SK-N-SH treated with all-trans-retinoic acid at 6 μM for 48 hours (cell line): ENCODE data around the gene LIFR.

ENCODE experiments used
- ATAC-seq: fragments of 200-7000 bp; cut with Tn5 transposase; 3 replicates; pipeline ENCODE4 v1.9.1; 2020; ENCODE audit warnings: mild to moderate bottlenecking, moderate library complexity
- ARNTL ChIP-seq: fragments of 450-650 bp; formaldehyde crosslinking; IDR thresholded peaks from 2 replicates; pipeline ENCODE4 v1.5.0; 2020; ENCODE audit warnings: low read depth, mild to moderate bottlenecking, moderate library complexity, borderline replicate concordance
- BACH2 ChIP-seq: fragments of 250-450 bp; sonication (Bioruptor Pico); IDR thresholded peaks from 2 replicates; pipeline ENCODE4 v1.9.0; 2021; ENCODE audit warnings: mild to moderate bottlenecking, borderline replicate concordance
- CSDC2 ChIP-seq: fragments of 250-450 bp; sonication (Bioruptor Pico); IDR thresholded peaks from 2 replicates; pipeline ENCODE4 v1.5.0; 2020; ENCODE audit warnings: mild to moderate bottlenecking, moderate library complexity
- CSRNP3 ChIP-seq: fragments of 250-450 bp; sonication (Bioruptor Pico); IDR thresholded peaks from 2 replicates; pipeline ENCODE4 v1.5.1; 2021; ENCODE audit warnings: mild to moderate bottlenecking, moderate library complexity
- ESRRG ChIP-seq: fragments of 250-450 bp; sonication (Bioruptor Pico); IDR thresholded peaks from 2 replicates; pipeline ENCODE4 v1.6.1; 2021; ENCODE audit warnings: mild to moderate bottlenecking
- GLIS3 ChIP-seq: fragments of 250-450 bp; sonication (Bioruptor Pico); IDR thresholded peaks from 2 replicates; pipeline ENCODE4 v1.5.0; 2020; ENCODE audit warnings: mild to moderate bottlenecking, moderate library complexity
- ISL1 ChIP-seq: fragments of 250-450 bp; sonication (Bioruptor Pico); IDR thresholded peaks from 2 replicates; pipeline ENCODE4 v2.1.2; 2022; ENCODE audit warnings: mild to moderate bottlenecking, moderate library complexity
- PATZ1 ChIP-seq: fragments of 250-450 bp; sonication (Bioruptor Pico); IDR thresholded peaks from 2 replicates; pipeline ENCODE4 v1.8.0; 2020; ENCODE audit warnings: mild to moderate bottlenecking, moderate library complexity, borderline replicate concordance
- POU6F1 ChIP-seq: fragments of 250-450 bp; sonication (Bioruptor Pico); IDR thresholded peaks from 2 replicates; pipeline ENCODE4 v1.8.0; 2021; ENCODE audit warnings: low read depth, mild to moderate bottlenecking, moderate library complexity, borderline replicate concordance
- PPARA ChIP-seq: fragments of 250-450 bp; sonication (Bioruptor Pico); IDR thresholded peaks from 2 replicates; pipeline ENCODE4 v1.5.0; 2020; ENCODE audit warnings: mild to moderate bottlenecking, borderline replicate concordance
- SNAI2 ChIP-seq: fragments of 250-450 bp; sonication (Bioruptor Pico); IDR thresholded peaks from 2 replicates; pipeline ENCODE4 v1.5.0; 2020; ENCODE audit warnings: mild to moderate bottlenecking, moderate library complexity
- TCF4 ChIP-seq: fragments of 250-450 bp; sonication (Bioruptor Pico); IDR thresholded peaks from 2 replicates; pipeline ENCODE4 v1.8.0; 2021; ENCODE audit warnings: mild to moderate bottlenecking, moderate library complexity, borderline replicate concordance
- TOX ChIP-seq: fragments of 250-450 bp; sonication (Bioruptor Pico); IDR thresholded peaks from 2 replicates; pipeline ENCODE4 v1.8.0; 2021; ENCODE audit warnings: mild to moderate bottlenecking, moderate library complexity, borderline replicate concordance
- TSHZ2 ChIP-seq: fragments of 250-450 bp; sonication (Bioruptor Pico); IDR thresholded peaks from 2 replicates; pipeline ENCODE4 v1.5.0; 2020; ENCODE audit warnings: mild to moderate bottlenecking, moderate library complexity
- ZC3H10 ChIP-seq: fragments of 250-450 bp; sonication (Bioruptor Pico); IDR thresholded peaks from 2 replicates; pipeline ENCODE4 v1.5.1; 2021; ENCODE audit warnings: mild to moderate bottlenecking, moderate library complexity
- ZFP3 ChIP-seq: fragments of 250-450 bp; sonication (Bioruptor Pico); IDR thresholded peaks from 2 replicates; pipeline ENCODE4 v1.5.0; 2020; ENCODE audit warnings: mild to moderate bottlenecking, moderate library complexity
- ZFP30 ChIP-seq: fragments of 450-650 bp; formaldehyde crosslinking; IDR thresholded peaks from 2 replicates; pipeline ENCODE4 v1.5.0; 2022; ENCODE audit warnings: mild to moderate bottlenecking, moderate library complexity
- ZNF565 ChIP-seq: fragments of 450-650 bp; formaldehyde crosslinking; conservative IDR thresholded peaks from 2 replicates; pipeline ENCODE4 v1.5.0; 2020; ENCODE audit warnings: low read depth, mild to moderate bottlenecking, moderate library complexity
- ZNF70 ChIP-seq: fragments of 450-650 bp; formaldehyde crosslinking; IDR thresholded peaks from 2 replicates; pipeline ENCODE4 v1.5.0; 2020; ENCODE audit warnings: mild to moderate bottlenecking, moderate library complexity
- ZNF8 ChIP-seq: fragments of 450-650 bp; formaldehyde crosslinking; IDR thresholded peaks from 2 replicates; pipeline ENCODE4 v1.5.0; 2020; ENCODE audit warnings: mild to moderate bottlenecking, moderate library complexity
- TF ChIP-seq, protein P1 (sequence below): fragments of 250-450 bp; sonication (Bioruptor Pico); IDR thresholded peaks from 2 replicates; pipeline ENCODE4 v1.5.1; 2020; ENCODE audit warnings: low read depth, mild to moderate bottlenecking, moderate library complexity

Gene LIFR

DNA sequence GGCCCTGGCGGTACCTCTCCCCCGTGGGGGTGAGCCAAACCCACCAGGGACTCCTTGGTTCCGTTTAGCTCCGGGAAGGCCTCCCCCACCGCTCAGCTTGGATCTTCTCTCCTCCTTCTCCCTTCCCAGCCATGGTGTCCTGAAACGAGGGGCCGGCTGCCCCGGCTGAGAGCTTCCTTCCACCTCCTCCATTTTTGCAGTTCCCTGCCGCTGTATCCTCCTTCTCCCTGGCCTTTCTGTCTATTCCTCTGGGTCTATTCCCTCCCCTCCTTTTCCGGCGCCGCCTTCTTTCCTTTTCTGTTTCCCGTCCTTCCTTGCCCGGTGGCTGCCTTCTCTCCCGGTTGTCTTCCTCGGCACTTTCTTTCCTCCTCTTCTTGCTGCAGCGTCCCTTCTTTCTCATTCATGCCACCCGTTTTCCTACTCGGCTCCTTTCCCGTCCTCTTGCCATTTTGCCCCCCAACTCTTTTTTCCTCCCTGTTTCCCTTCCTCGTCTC lies 110.4 kb downstream of the LIFR start (continued):
- no peak for TF ChIP-seq PPARA (CRISPR knock-in tag)

DNA sequence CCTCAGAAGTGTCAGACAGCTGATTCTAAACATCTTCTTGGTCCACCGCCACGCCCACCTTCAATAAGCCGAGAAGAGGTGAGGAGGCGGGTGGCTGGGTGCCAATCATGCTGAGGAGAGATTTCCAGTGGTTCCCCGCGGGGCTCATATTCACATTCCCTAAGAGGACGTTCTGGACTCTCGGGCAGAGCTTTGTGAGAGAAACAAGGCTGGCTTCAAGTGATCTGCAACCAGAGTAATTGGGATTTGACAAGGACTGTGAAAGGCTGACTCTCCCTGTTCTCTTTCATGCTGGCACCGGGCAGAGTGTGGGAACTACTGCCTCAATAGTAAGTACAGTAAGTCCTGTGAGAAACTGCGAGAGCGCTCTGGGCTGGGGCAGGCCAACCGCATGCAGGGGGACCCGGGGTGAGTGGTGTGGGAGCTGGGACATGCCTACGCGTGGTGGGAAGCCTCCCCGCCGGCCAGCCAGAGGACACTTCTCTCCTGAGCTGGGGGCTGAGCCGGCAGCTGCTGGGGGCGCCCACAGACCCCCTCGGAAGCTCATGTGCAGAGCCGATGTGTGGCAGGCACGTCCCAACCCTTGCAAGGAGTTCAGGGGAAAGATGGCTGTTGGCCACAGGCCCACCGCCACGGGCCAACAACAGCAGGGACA lies 110.9 kb downstream of the LIFR start:
- TF ChIP-seq ZFP30 (CRISPR knock-in tag) (no peak), CSDC2 (CRISPR knock-in tag) (no peak), ARNTL (CRISPR knock-in tag) (no peak), ZFP3 (no peak), SNAI2 (CRISPR knock-in tag) (no peak), ZC3H10 (no peak), PATZ1 (CRISPR knock-in tag) (no peak), BACH2 (no peak)
- TF ChIP-seq, protein P1, sequence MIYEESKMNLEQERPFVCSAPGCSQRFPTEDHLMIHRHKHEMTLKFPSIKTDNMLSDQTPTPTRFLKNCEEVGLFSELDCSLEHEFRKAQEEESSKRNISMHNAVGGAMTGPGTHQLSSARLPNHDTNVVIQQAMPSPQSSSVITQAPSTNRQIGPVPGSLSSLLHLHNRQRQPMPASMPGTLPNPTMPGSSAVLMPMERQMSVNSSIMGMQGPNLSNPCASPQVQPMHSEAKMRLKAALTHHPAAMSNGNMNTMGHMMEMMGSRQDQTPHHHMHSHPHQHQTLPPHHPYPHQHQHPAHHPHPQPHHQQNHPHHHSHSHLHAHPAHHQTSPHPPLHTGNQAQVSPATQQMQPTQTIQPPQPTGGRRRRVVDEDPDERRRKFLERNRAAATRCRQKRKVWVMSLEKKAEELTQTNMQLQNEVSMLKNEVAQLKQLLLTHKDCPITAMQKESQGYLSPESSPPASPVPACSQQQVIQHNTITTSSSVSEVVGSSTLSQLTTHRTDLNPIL (CRISPR knock-in tag): no peak
- ATAC-seq: no peak

- no peak for ATAC-seq
- TF ChIP-seq TOX (CRISPR knock-in tag): no peak
- no peak for TF ChIP-seq ZNF70 (CRISPR knock-in tag)
- TF ChIP-seq TSHZ2: no peak
- no peak for TF ChIP-seq ARNTL (CRISPR knock-in tag)
- TF ChIP-seq ZC3H10: no peak
- no peak for TF ChIP-seq ESRRG (CRISPR knock-in tag)
- no peak for TF ChIP-seq CSRNP3 (CRISPR knock-in tag)
- TF ChIP-seq ZNF565 (CRISPR knock-in tag): no peak
- TF ChIP-seq ISL1 (CRISPR knock-in tag): no peak
- no peak for TF ChIP-seq CSDC2 (CRISPR knock-in tag)
- no peak for TF ChIP-seq BACH2
- TF ChIP-seq POU6F1 (CRISPR knock-in tag): no peak
- no peak for TF ChIP-seq TCF4 (CRISPR knock-in tag)
- TF ChIP-seq ZFP3: no peak
- TF ChIP-seq, all 23 proteins: peak for 0
Observed at GRCh38 chr5:38443390-38443789, 113.1 kb downstream of the LIFR start.

- no peak for ATAC-seq
- no peak for TF ChIP-seq ESRRG (CRISPR knock-in tag)
- no peak for TF ChIP-seq SNAI2 (CRISPR knock-in tag)
- TF ChIP-seq PATZ1 (CRISPR knock-in tag): no peak
- no peak for TF ChIP-seq ZNF8 (CRISPR knock-in tag)
- no peak for TF ChIP-seq GLIS3 (CRISPR knock-in tag)
- TF ChIP-seq, protein P1 (CRISPR knock-in tag): no peak
- TF ChIP-seq ARNTL (CRISPR knock-in tag): no peak
- TF ChIP-seq CSRNP3 (CRISPR knock-in tag): no peak
Observed at GRCh38 chr5:38442247-38442573, 114.2 kb downstream of the LIFR start.
